ENCODE results near the gene PLCB3. TPM values are rescaled to one million over a fixed set of nuclear protein-coding genes. Genes with fewer than 3 reads are reported as not detected.

Gene PLCB3
- total and polyA plus RNA-seq, 2 of the 13 experiments (the other 11 are each of a cell fraction or from before 2014, with no cell fraction given) = 7.5 to 13.8 TPM

- TF ChIP-seq MEIS2 (CRISPR knock-in tag; IDR thresholded peaks at IDR 0.05) (no peak), ZNF136 (CRISPR knock-in tag; IDR thresholded peaks at IDR 0.05; ENCODE audit: low read depth) (no peak), RCOR2 (CRISPR knock-in tag; IDR thresholded peaks at IDR 0.05) (no peak), ZNF414 (CRISPR knock-in tag; IDR thresholded peaks at IDR 0.05) (no peak), KLF9 (CRISPR knock-in tag; IDR thresholded peaks at IDR 0.05; ENCODE audit: low read depth) (no peak), SP4 (CRISPR knock-in tag; IDR thresholded peaks at IDR 0.05) (peak; percentile 59), ZNF749 (CRISPR knock-in tag; IDR thresholded peaks at IDR 0.05; ENCODE audit: borderline replicate concordance) (peak; percentile 38; the same call in 1 of the 2 replicates), CBX1 (IDR thresholded peaks at IDR 0.05; ENCODE audit: low read depth) (peak; percentile 30), SIX4 (CRISPR knock-in tag; IDR thresholded peaks at IDR 0.05) (no peak), ZFP36L2 (CRISPR knock-in tag; IDR thresholded peaks at IDR 0.05) (no peak), BCL3 (CRISPR knock-in tag; IDR thresholded peaks at IDR 0.05) (peak; percentile 68; the same call in 1 of the 2 replicates), ZSCAN12 (CRISPR knock-in tag; IDR thresholded peaks at IDR 0.05) (no peak), ZNF776 (CRISPR knock-in tag; IDR thresholded peaks at IDR 0.05) (peak; percentile 48; the same call in 1 of the 2 replicates), NFE2L2 (IDR thresholded peaks at IDR 0.05; ENCODE audit: low read length) (no peak), ZNF354B (CRISPR knock-in tag; IDR thresholded peaks at IDR 0.05) (no peak), ZNF773 (CRISPR knock-in tag; IDR thresholded peaks at IDR 0.05; ENCODE audit: borderline replicate concordance) (no peak), ZMAT5 (CRISPR knock-in tag; IDR thresholded peaks at IDR 0.05; ENCODE audit: borderline replicate concordance, low read depth) (no peak), ZNF839 (CRISPR knock-in tag; IDR thresholded peaks at IDR 0.05; ENCODE audit: borderline replicate concordance) (no peak), CHCHD3 (CRISPR knock-in tag; IDR thresholded peaks at IDR 0.05) (no peak; the same call in 1 of the 2 replicates), ZFP36 (IDR thresholded peaks at IDR 0.05; ENCODE audit: borderline replicate concordance, low read depth, low read length, partially characterized antibody) (no peak)
- TF ChIP-seq, protein P1, sequence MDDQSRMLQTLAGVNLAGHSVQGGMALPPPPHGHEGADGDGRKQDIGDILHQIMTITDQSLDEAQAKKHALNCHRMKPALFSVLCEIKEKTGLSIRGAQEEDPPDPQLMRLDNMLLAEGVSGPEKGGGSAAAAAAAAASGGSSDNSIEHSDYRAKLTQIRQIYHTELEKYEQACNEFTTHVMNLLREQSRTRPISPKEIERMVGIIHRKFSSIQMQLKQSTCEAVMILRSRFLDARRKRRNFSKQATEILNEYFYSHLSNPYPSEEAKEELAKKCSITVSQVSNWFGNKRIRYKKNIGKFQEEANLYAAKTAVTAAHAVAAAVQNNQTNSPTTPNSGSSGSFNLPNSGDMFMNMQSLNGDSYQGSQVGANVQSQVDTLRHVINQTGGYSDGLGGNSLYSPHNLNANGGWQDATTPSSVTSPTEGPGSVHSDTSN (CRISPR knock-in tag; IDR thresholded peaks at IDR 0.05; ENCODE audit: borderline replicate concordance) = no peak
- TF ChIP-seq, protein P2, sequence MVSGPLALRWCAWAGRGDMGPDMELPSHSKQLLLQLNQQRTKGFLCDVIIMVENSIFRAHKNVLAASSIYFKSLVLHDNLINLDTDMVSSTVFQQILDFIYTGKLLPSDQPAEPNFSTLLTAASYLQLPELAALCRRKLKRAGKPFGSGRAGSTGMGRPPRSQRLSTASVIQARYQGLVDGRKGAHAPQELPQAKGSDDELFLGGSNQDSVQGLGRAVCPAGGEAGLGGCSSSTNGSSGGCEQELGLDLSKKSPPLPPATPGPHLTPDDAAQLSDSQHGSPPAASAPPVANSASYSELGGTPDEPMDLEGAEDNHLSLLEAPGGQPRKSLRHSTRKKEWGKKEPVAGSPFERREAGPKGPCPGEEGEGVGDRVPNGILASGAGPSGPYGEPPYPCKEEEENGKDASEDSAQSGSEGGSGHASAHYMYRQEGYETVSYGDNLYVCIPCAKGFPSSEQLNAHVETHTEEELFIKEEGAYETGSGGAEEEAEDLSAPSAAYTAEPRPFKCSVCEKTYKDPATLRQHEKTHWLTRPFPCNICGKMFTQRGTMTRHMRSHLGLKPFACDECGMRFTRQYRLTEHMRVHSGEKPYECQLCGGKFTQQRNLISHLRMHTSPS (CRISPR knock-in tag; IDR thresholded peaks at IDR 0.05; ENCODE audit: low read depth) = peak; percentile 30; the same call in 1 of the 2 replicates
- TF ChIP-seq, protein P3, sequence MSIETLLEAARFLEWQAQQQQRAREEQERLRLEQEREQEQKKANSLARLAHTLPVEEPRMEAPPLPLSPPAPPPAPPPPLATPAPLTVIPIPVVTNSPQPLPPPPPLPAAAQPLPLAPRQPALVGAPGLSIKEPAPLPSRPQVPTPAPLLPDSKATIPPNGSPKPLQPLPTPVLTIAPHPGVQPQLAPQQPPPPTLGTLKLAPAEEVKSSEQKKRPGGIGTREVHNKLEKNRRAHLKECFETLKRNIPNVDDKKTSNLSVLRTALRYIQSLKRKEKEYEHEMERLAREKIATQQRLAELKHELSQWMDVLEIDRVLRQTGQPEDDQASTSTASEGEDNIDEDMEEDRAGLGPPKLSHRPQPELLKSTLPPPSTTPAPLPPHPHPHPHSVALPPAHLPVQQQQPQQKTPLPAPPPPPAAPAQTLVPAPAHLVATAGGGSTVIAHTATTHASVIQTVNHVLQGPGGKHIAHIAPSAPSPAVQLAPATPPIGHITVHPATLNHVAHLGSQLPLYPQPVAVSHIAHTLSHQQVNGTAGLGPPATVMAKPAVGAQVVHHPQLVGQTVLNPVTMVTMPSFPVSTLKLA (IDR thresholded peaks at IDR 0.05) = peak; percentile 2
Measured at GRCh38 chr11:64305691-64306562, 54.6 kb downstream of the PLCB3 start (continued).
